Type B pancreatic cell (in vitro differentiated cells): ENCODE measurements around the gene ANGPTL1. TPM values are rescaled to one million over a fixed set of nuclear protein-coding genes. Genes with fewer than 3 reads are reported as not detected.
"Not testable (repeated sequence)": the region's sequence is repeated elsewhere in the genome, so short reads cannot be mapped to it uniquely, and the experiment has no call there.

ENCODE experiments used
- DNase-seq: peaks from one replicate; pipeline ENCODE4 v3.0.0; 2021; ENCODE audit warnings: mixed read lengths; ENCODE audit not compliant: unreplicated experiment; ENCODE audit errors: extremely low spot score
- H3K27ac Mint-ChIP-seq: 2 replicates; pipeline ENCODE4 v1.8.0; 2021; ENCODE audit warnings: mild to moderate bottlenecking, mixed read lengths
- H3K27me3 Mint-ChIP-seq: 2 replicates; pipeline ENCODE4 v1.8.0; 2021; ENCODE audit warnings: mixed read lengths
- H3K36me3 Mint-ChIP-seq: 2 replicates; pipeline ENCODE4 v1.8.0; 2021; ENCODE audit warnings: mixed read lengths
- H3K4me1 Mint-ChIP-seq: one replicate; pipeline ENCODE4 v1.8.0; 2021; ENCODE audit warnings: mixed read lengths; ENCODE audit not compliant: unreplicated experiment
- H3K4me3 Mint-ChIP-seq: 2 replicates; pipeline ENCODE4 v1.8.0; 2021; ENCODE audit warnings: mild to moderate bottlenecking, mixed read lengths
- H3K9me3 Mint-ChIP-seq: 2 replicates; pipeline ENCODE4 v1.8.0; 2021; ENCODE audit warnings: mixed read lengths
- CTCF ChIP-seq: fragments of 200-600 bp; sonication (generic); conservative IDR thresholded peaks from 2 replicates; pipeline ENCODE4 v1.5.0; 2021; ENCODE audit warnings: antibody characterized with exemption, mild to moderate bottlenecking
- total RNA-seq: library from RNA; stranded (reverse); gene quantifications from 2 replicates; pipeline ENCODE4 v1.2.1, GENCODE V29; 2021; ENCODE audit warnings: low replicate concordance

The ANGPTL1 gene
- total RNA-seq, 1 donor from 2014 or later = 17.9 TPM

DNA sequence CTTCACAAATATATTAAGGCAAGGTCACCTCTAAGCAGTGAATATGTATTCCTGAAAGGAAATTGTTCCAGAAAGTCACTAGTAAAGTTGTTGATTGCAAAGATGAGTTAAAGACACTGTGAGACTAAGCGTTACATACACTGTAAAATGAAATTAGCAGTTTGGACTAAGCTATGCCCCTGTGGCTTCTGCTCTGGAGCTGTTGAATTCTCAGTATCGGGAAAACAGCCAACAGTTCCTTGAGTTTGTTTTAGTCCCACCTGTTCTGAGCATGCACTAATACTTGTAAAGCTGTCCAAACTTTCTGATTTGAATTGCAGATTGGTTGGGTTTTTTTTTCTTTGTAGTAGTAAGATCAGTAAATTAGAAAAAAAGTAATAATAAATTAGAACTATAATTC, 21.0 kb downstream of the ANGPTL1 start:
- no peak overlapping the region for H3K4me3 Mint-ChIP-seq
- DNase-seq = no peak
- TF ChIP-seq CTCF = no peak
- H3K27ac Mint-ChIP-seq = no peak overlapping the region
- no peaks in the 10 kb centered on the region for H3K27me3 Mint-ChIP-seq
- H3K36me3 Mint-ChIP-seq = peaks cover 4% of the 10 kb centered on the region
- H3K9me3 Mint-ChIP-seq = no peaks in the 10 kb centered on the region
- no peaks in the 10 kb centered on the region for H3K4me1 Mint-ChIP-seq

DNA sequence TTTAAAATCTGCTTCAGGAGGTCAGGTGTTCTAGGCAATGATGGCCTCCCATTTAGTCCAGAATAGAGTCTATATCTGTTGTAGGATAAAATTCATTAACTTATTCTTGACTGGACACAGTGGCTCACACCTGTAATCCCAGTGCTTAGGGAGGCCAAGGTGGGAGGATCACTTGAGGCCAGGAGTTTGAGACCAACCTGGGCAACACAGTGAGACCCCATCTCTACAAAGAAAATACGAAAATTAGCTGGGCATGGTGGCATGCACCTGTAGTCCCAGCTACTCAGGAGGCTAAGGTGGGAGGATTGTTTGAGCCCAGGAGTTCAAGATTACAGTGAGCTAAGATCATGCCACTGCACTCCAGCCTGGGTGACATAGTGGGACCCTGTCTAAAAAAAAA, 23.0 kb downstream of the ANGPTL1 start:
- not testable (repeated sequence) for DNase-seq, H3K9me3 Mint-ChIP-seq, H3K4me1 Mint-ChIP-seq, H3K27me3 Mint-ChIP-seq, H3K27ac Mint-ChIP-seq, H3K36me3 Mint-ChIP-seq, H3K4me3 Mint-ChIP-seq

DNA sequence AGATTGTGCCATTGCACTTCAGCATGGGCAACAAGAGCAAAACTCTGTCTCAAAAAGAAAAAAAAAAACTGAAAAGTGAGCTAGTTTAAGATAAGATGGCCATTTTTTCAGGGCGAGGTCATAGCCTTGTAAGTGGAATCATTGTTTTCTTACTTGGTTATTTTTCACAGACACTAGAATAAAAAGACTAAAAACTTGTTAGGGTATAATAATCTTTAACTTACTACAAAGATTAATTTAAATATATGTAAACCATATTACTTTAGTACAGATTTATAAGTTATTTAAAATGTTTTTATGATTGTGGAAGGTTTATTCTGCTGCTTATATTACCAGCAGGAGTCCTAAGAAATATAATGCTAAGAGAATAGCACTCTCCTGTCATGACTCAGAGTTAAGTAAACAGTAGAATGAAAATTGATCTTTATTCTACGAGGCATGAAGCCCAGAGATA, 23.5 kb downstream of the ANGPTL1 start:
- Mint-ChIP-seq H3K27me3 (no peaks in the 10 kb centered on the region), H3K36me3 (peaks cover 4% of the 10 kb centered on the region), H3K27ac (no peak overlapping the region), H3K9me3 (no peaks in the 10 kb centered on the region), H3K4me3 (no peak overlapping the region), H3K4me1 (no peaks in the 10 kb centered on the region)
- no peak for DNase-seq
- TF ChIP-seq CTCF = no peak

DNA sequence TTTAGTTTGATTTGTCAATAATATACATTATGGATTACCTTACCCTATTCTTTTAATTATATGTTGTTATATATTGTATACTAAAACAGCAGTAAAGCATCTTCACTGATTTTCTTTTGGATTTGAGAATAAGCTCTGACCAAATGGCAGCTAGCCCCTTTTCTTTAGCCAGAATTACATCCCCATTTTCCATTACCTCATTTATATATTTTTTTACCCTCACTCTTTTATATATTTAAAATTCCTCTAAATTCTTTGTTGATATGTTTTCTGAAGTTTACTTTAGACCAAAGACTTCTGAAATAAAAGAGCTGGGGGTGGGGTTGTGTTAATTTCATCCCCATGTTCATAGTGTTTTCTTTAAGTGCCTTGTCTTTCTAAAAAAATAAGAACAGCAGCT, 24.6 kb downstream of the ANGPTL1 start:
- peaks cover 1% of the 10 kb centered on the region for H3K36me3 Mint-ChIP-seq
- no peaks in the 10 kb centered on the region for H3K4me1 Mint-ChIP-seq
- H3K27me3 Mint-ChIP-seq = no peaks in the 10 kb centered on the region
- H3K27ac Mint-ChIP-seq = no peak overlapping the region
- no peak for TF ChIP-seq CTCF
- DNase-seq = no peak
- H3K4me3 Mint-ChIP-seq = no peak overlapping the region
- H3K9me3 Mint-ChIP-seq = no peaks in the 10 kb centered on the region

GRCh38 chr1:178844436-178844835, 26.4 kb downstream of the ANGPTL1 start:
- Mint-ChIP-seq H3K4me1 (no peaks in the 10 kb centered on the region), H3K27ac (no peak overlapping the region), H3K36me3 (peaks cover 10% of the 10 kb centered on the region), H3K4me3 (no peak overlapping the region), H3K27me3 (no peaks in the 10 kb centered on the region), H3K9me3 (no peaks in the 10 kb centered on the region)
- no peak for TF ChIP-seq CTCF
- no peak for DNase-seq

GRCh38 chr1:178825167-178825566, 45.7 kb downstream of the ANGPTL1 start:
- DNase-seq = no peak
- no peaks in the 10 kb centered on the region for H3K4me1 Mint-ChIP-seq
- no peak for TF ChIP-seq CTCF
- H3K27me3 Mint-ChIP-seq = no peaks in the 10 kb centered on the region
- H3K36me3 Mint-ChIP-seq = peaks cover 51% of the 10 kb centered on the region
- H3K9me3 Mint-ChIP-seq = peaks cover 18% of the 10 kb centered on the region
- no peak overlapping the region for H3K4me3 Mint-ChIP-seq
- no peak overlapping the region for H3K27ac Mint-ChIP-seq
